Activated naive CD8-positive, alpha-beta T cell treated with anti-CD3 and anti-CD28 coated beads for 36 hours (primary cell): ENCODE measurements around the gene STAC3. TPM values are rescaled to one million over a fixed set of nuclear protein-coding genes. Genes with fewer than 3 reads are reported as not detected.

ENCODE experiments used
- DNase-seq: peaks from one replicate; pipeline ENCODE4 v3.0.0; 2021
- H3K27ac Mint-ChIP-seq: one replicate; pipeline ENCODE4 v1.8.0; 2022; ENCODE audit warnings: mild to moderate bottlenecking, moderate library complexity, mixed read lengths
- H3K27me3 Mint-ChIP-seq: one replicate; pipeline ENCODE4 v1.8.0; 2022; ENCODE audit warnings: mild to moderate bottlenecking, mixed read lengths
- H3K36me3 Mint-ChIP-seq: one replicate; pipeline ENCODE4 v1.8.0; 2021; ENCODE audit warnings: mild to moderate bottlenecking, mixed read lengths
- H3K4me1 Mint-ChIP-seq: one replicate; pipeline ENCODE4 v1.8.0; 2021; ENCODE audit warnings: mixed read lengths
- H3K4me3 Mint-ChIP-seq: one replicate; pipeline ENCODE4 v1.8.0; 2022; ENCODE audit warnings: mild to moderate bottlenecking, moderate library complexity, mixed read lengths
- H3K9me3 Mint-ChIP-seq: one replicate; pipeline ENCODE4 v1.8.0; 2022; ENCODE audit warnings: mixed read lengths
- total RNA-seq, 2 experiments: library from RNA; stranded (reverse); gene quantifications; one replicate each; pipeline ENCODE4 v1.2.3, GENCODE V29; 2021

STAC3 gene
- total RNA-seq, 2 experiments from 2014 or later: 2.0 to 2.6 TPM

GRCh38 chr12:57241402-57242310, 9.3 kb downstream of the STAC3 start:
- no peak overlapping the region for H3K27ac Mint-ChIP-seq
- H3K27me3 Mint-ChIP-seq: peaks cover 73% of the 10 kb centered on the region
- peak overlapping the region; percentile 48 for H3K4me3 Mint-ChIP-seq

GRCh38 chr12:57240926-57241401, 10.0 kb downstream of the STAC3 start:
- no peak for DNase-seq
- Mint-ChIP-seq H3K27me3 (peaks cover 80% of the 10 kb centered on the region), H3K4me3 (peak overlapping the region; percentile 91), H3K27ac (no peak overlapping the region), H3K36me3 (peaks cover 3% of the 10 kb centered on the region), H3K9me3 (no peaks in the 10 kb centered on the region), H3K4me1 (peaks cover 58% of the 10 kb centered on the region)

More at GRCh38 chr12:57241402-57242310, 9.3 kb downstream of the STAC3 start:
- no peak for DNase-seq
- Mint-ChIP-seq H3K4me1 (peaks cover 54% of the 10 kb centered on the region), H3K36me3 (peaks cover 2% of the 10 kb centered on the region), H3K9me3 (no peaks in the 10 kb centered on the region)

GRCh38 chr12:57240066-57240921, 10.7 kb downstream of the STAC3 start:
- peak; percentile 79 for DNase-seq
- Mint-ChIP-seq H3K4me1 (peaks cover 63% of the 10 kb centered on the region), H3K9me3 (no peaks in the 10 kb centered on the region), H3K4me3 (peak overlapping the region; percentile 91), H3K27me3 (peaks cover 83% of the 10 kb centered on the region), H3K36me3 (peaks cover 6% of the 10 kb centered on the region), H3K27ac (peak overlapping the region; percentile 81)

- peaks cover 78% of the 10 kb centered on the region for H3K27me3 Mint-ChIP-seq
- H3K27ac Mint-ChIP-seq: peak overlapping the region; percentile 81
- no peak for DNase-seq
- H3K36me3 Mint-ChIP-seq: peaks cover 9% of the 10 kb centered on the region
- peaks cover 64% of the 10 kb centered on the region for H3K4me1 Mint-ChIP-seq
- H3K9me3 Mint-ChIP-seq: no peaks in the 10 kb centered on the region
- H3K4me3 Mint-ChIP-seq: peak overlapping the region; percentile 91
These were observed 11.4 kb downstream of the STAC3 start for GRCh38 chr12:57239587-57240065.

- H3K36me3 Mint-ChIP-seq: peaks cover 16% of the 10 kb centered on the region
- peaks cover 68% of the 10 kb centered on the region for H3K4me1 Mint-ChIP-seq
- H3K9me3 Mint-ChIP-seq: no peaks in the 10 kb centered on the region
- peak overlapping the region; percentile 91 for H3K4me3 Mint-ChIP-seq
- peak overlapping the region; percentile 81 for H3K27ac Mint-ChIP-seq
- DNase-seq: peak; percentile 89
- H3K27me3 Mint-ChIP-seq: peaks cover 72% of the 10 kb centered on the region
These were observed 12.0 kb downstream of the STAC3 start for GRCh38 chr12:57238854-57239554.

- DNase-seq: no peak
- H3K36me3 Mint-ChIP-seq: peaks cover 23% of the 10 kb centered on the region
These were observed 12.8 kb downstream of the STAC3 start for GRCh38 chr12:57237932-57238853.

GRCh38 chr12:57237596-57237931, 13.4 kb downstream of the STAC3 start:
- peak overlapping the region; percentile 58 for H3K4me3 Mint-ChIP-seq
- H3K9me3 Mint-ChIP-seq: no peaks in the 10 kb centered on the region
- H3K27ac Mint-ChIP-seq: no peak overlapping the region
- peaks cover 61% of the 10 kb centered on the region for H3K27me3 Mint-ChIP-seq
- no peak for DNase-seq
- H3K4me1 Mint-ChIP-seq: peaks cover 67% of the 10 kb centered on the region
- peaks cover 29% of the 10 kb centered on the region for H3K36me3 Mint-ChIP-seq

More at GRCh38 chr12:57237932-57238853, 12.8 kb downstream of the STAC3 start:
- Mint-ChIP-seq H3K9me3 (no peaks in the 10 kb centered on the region), H3K4me3 (peak overlapping the region; percentile 91), H3K4me1 (peaks cover 67% of the 10 kb centered on the region), H3K27me3 (peaks cover 66% of the 10 kb centered on the region), H3K27ac (no peak overlapping the region)

GRCh38 chr12:57236925-57237595, 13.9 kb downstream of the STAC3 start:
- H3K4me3 Mint-ChIP-seq: no peak overlapping the region
- H3K27me3 Mint-ChIP-seq: peaks cover 56% of the 10 kb centered on the region
- H3K36me3 Mint-ChIP-seq: peaks cover 33% of the 10 kb centered on the region
- no peak overlapping the region for H3K27ac Mint-ChIP-seq
- DNase-seq: no peak
- H3K9me3 Mint-ChIP-seq: no peaks in the 10 kb centered on the region
- peaks cover 67% of the 10 kb centered on the region for H3K4me1 Mint-ChIP-seq

GRCh38 chr12:57236201-57236924, 14.6 kb downstream of the STAC3 start:
- H3K9me3 Mint-ChIP-seq: no peaks in the 10 kb centered on the region
- peak overlapping the region; percentile 46 for H3K27ac Mint-ChIP-seq
- peaks cover 67% of the 10 kb centered on the region for H3K4me1 Mint-ChIP-seq
- peaks cover 40% of the 10 kb centered on the region for H3K36me3 Mint-ChIP-seq
- H3K4me3 Mint-ChIP-seq: peak overlapping the region; percentile 15
- DNase-seq: no peak
- peaks cover 49% of the 10 kb centered on the region for H3K27me3 Mint-ChIP-seq

- no peak overlapping the region for H3K27ac Mint-ChIP-seq
- no peaks in the 10 kb centered on the region for H3K9me3 Mint-ChIP-seq
- peaks cover 42% of the 10 kb centered on the region for H3K27me3 Mint-ChIP-seq
- H3K4me1 Mint-ChIP-seq: peaks cover 66% of the 10 kb centered on the region
- DNase-seq: no peak
- H3K4me3 Mint-ChIP-seq: no peak overlapping the region
- H3K36me3 Mint-ChIP-seq: peaks cover 46% of the 10 kb centered on the region
These were observed 15.3 kb downstream of the STAC3 start for GRCh38 chr12:57235728-57236131.

- H3K27me3 Mint-ChIP-seq: peaks cover 37% of the 10 kb centered on the region
- no peak for DNase-seq
- H3K4me3 Mint-ChIP-seq: no peak overlapping the region
- no peak overlapping the region for H3K27ac Mint-ChIP-seq
- no peaks in the 10 kb centered on the region for H3K9me3 Mint-ChIP-seq
- H3K36me3 Mint-ChIP-seq: peaks cover 52% of the 10 kb centered on the region
- peaks cover 66% of the 10 kb centered on the region for H3K4me1 Mint-ChIP-seq
These were observed 15.8 kb downstream of the STAC3 start for GRCh38 chr12:57235017-57235727.

GRCh38 chr12:57234571-57235016, 16.4 kb downstream of the STAC3 start:
- peaks cover 58% of the 10 kb centered on the region for H3K36me3 Mint-ChIP-seq

More at GRCh38 chr12:57234571-57235016, 16.4 kb downstream of the STAC3 start:
- peaks cover 65% of the 10 kb centered on the region for H3K4me1 Mint-ChIP-seq
- H3K27ac Mint-ChIP-seq: peak overlapping the region; percentile 68
- H3K27me3 Mint-ChIP-seq: peaks cover 34% of the 10 kb centered on the region
- no peak overlapping the region for H3K4me3 Mint-ChIP-seq
- no peaks in the 10 kb centered on the region for H3K9me3 Mint-ChIP-seq
- DNase-seq: no peak
